Spleen (tissue), 7 donors: Measurements from ENCODE around the gene MYL3.
A peak's percentile ranks its signal among the peaks of the same experiment; 100 is the strongest.

Source experiments
- CTCF ChIP-seq, 11 experiments: fragments of 200-600 bp in 7 of 11; fragments of 450-650 bp in 4 of 11; sonication (generic) in 4 of 11; IDR thresholded peaks in 8 of 11; conservative IDR thresholded peaks in 3 of 11; 1 replicate in 7 of 11; 2 replicates in 4 of 11; pipeline versions ENCODE4 v1.4.0 to v1.8.0; 2016 to 2021; ENCODE audit warnings: antibody characterized with exemption in 11 of 11, inconsistent platforms in 4 of 11, mild to moderate bottlenecking in 1 of 11
- POLR2A ChIP-seq, 3 donors: fragments of 450-650 bp; IDR thresholded peaks; one replicate each; pipeline ENCODE4 v1.5.1; 2017; ENCODE audit warnings: antibody characterized with exemption in 3 of 3, mild to moderate bottlenecking in 1 of 3
- POLR2AphosphoS5 ChIP-seq, 3 donors: sonication (generic); formaldehyde crosslinking; IDR thresholded peaks; one replicate each; pipeline ENCODE4 v1.5.1; 2017; ENCODE audit warnings: antibody characterized with exemption in 3 of 3
- donor health status: DM: no; HTN: no; CAD: no; lungs with moderate emphysema.
- donor health status: DM: no; HTN: no; CAD: no.
- donor health status: DM: no; HTN: no; CAD: no.

- no peak for TF ChIP-seq CTCF (IDR thresholded peaks at IDR 0.05 in 8 of 11, conservative IDR thresholded peaks at IDR 0.05 in 3 of 11)
- no peak for TF ChIP-seq POLR2A (IDR thresholded peaks at IDR 0.05)
- TF ChIP-seq POLR2AphosphoS5 (IDR thresholded peaks at IDR 0.05) = peak; percentile 32 to 64 (median 39)
Measured at GRCh38 chr3:46873521-46873920, 10.3 kb upstream of the MYL3 start.
